HEK293 (cell line): Measurements from ENCODE around the gene FIG4.

Source experiments
- CTCF ChIP-seq: fragments of 450-650 bp; formaldehyde crosslinking; IDR thresholded peaks from 2 replicates; pipeline ENCODE4 v1.5.1; 2016; ENCODE audit warnings: missing biosample characterization, missing genetic modification characterization
- PATZ1 ChIP-seq: fragments of 450-650 bp; formaldehyde crosslinking; IDR thresholded peaks from 2 replicates; pipeline ENCODE4 v1.5.1; 2016; ENCODE audit warnings: missing biosample characterization, missing genetic modification characterization
- ZNF146 ChIP-seq: fragments of 450-650 bp; formaldehyde crosslinking; IDR thresholded peaks from 2 replicates; pipeline ENCODE4 v1.5.1; 2016; ENCODE audit warnings: missing biosample characterization, missing genetic modification characterization
- ZNF488 ChIP-seq: fragments of 450-650 bp; formaldehyde crosslinking; IDR thresholded peaks from 2 replicates; pipeline ENCODE4 v1.5.1; 2016; ENCODE audit warnings: missing biosample characterization, missing genetic modification characterization
- TF ChIP-seq, protein P1 (sequence below): fragments of 450-650 bp; formaldehyde crosslinking; IDR thresholded peaks from 2 replicates; pipeline ENCODE4 v1.5.1; 2016; ENCODE audit warnings: missing biosample characterization, missing genetic modification characterization, low read depth
- TF ChIP-seq, protein P2 (sequence below): fragments of 450-650 bp; formaldehyde crosslinking; IDR thresholded peaks from 2 replicates; pipeline ENCODE4 v1.5.1; 2017; ENCODE audit warnings: missing biosample characterization, missing genetic modification characterization

DNA sequence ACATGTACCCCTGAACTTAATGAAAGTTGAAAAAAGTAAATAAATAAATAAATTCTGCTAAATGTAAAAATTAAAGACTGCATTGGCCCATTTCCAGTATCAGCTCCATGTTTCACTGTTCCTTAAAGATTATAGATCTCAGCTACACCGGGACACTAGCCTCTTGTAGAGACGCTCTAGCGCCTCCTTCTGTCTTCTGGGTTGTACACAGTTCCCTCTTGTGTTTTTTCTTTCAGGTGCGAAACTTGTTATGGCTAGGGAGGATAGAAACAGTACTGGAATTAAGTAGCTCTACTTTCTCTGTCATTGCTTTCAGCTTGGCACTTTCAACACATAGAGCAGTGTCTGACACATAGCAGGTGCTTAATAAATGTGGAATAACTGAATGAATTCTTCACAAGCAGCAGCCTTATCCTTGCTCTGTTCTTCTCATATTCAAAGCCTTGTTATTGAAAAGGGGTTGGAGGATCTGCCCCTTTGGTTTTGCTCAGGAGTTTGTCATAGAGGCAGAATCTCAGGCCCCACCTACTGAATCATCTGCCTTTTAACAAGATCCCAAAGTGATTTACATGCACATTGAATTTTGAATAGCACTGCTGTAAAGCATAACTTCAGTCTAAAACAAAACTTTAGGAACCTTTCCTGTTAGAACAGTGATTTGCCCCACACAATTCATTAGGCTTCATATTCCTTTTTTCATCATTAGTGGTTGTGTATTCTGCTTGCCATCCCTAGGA, 92.3 kb downstream of the FIG4 start:
- TF ChIP-seq, protein P1, sequence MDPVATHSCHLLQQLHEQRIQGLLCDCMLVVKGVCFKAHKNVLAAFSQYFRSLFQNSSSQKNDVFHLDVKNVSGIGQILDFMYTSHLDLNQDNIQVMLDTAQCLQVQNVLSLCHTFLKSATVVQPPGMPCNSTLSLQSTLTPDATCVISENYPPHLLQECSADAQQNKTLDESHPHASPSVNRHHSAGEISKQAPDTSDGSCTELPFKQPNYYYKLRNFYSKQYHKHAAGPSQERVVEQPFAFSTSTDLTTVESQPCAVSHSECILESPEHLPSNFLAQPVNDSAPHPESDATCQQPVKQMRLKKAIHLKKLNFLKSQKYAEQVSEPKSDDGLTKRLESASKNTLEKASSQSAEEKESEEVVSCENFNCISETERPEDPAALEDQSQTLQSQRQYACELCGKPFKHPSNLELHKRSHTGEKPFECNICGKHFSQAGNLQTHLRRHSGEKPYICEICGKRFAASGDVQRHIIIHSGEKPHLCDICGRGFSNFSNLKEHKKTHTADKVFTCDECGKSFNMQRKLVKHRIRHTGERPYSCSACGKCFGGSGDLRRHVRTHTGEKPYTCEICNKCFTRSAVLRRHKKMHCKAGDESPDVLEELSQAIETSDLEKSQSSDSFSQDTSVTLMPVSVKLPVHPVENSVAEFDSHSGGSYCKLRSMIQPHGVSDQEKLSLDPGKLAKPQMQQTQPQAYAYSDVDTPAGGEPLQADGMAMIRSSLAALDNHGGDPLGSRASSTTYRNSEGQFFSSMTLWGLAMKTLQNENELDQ (tag by site-specific recombination), result no peak
- TF ChIP-seq CTCF (tag by site-specific recombination) (no peak), PATZ1 (tag by site-specific recombination) (no peak), ZNF146 (tag by site-specific recombination) (no peak), ZNF488 (tag by site-specific recombination) (no peak)
- TF ChIP-seq, protein P2, sequence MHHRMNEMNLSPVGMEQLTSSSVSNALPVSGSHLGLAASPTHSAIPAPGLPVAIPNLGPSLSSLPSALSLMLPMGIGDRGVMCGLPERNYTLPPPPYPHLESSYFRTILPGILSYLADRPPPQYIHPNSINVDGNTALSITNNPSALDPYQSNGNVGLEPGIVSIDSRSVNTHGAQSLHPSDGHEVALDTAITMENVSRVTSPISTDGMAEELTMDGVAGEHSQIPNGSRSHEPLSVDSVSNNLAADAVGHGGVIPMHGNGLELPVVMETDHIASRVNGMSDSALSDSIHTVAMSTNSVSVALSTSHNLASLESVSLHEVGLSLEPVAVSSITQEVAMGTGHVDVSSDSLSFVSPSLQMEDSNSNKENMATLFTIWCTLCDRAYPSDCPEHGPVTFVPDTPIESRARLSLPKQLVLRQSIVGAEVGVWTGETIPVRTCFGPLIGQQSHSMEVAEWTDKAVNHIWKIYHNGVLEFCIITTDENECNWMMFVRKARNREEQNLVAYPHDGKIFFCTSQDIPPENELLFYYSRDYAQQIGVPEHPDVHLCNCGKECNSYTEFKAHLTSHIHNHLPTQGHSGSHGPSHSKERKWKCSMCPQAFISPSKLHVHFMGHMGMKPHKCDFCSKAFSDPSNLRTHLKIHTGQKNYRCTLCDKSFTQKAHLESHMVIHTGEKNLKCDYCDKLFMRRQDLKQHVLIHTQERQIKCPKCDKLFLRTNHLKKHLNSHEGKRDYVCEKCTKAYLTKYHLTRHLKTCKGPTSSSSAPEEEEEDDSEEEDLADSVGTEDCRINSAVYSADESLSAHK (tag by site-specific recombination), result no peak
